Measurements from ENCODE around the gene DOP1A. TPM values are rescaled to one million over a fixed set of nuclear protein-coding genes. Genes with fewer than 3 reads are reported as not detected.

Gene DOP1A
- total RNA-seq, 4 donors from 2014 or later: 44.8 to 118 (median 53.5) TPM

- TF ChIP-seq CTCF (IDR thresholded peaks at IDR 0.05) (no peak), POLR2A (IDR thresholded peaks at IDR 0.05) (no peak)
- no peak overlapping the region for H3K4me3 ChIP-seq
- H3K27me3 ChIP-seq: no peaks in the 10 kb centered on the region
- H3K27ac ChIP-seq: no peak overlapping the region
- WGBS: 83% methylated on average over 6 of the region's 6 CpGs
- H3K4me1 ChIP-seq: no peaks in the 10 kb centered on the region
- no peak for DNase-seq (ENCODE audit: low spot score in 2 of 2)
- no peaks in the 10 kb centered on the region for H3K36me3 ChIP-seq
- no peaks in the 10 kb centered on the region for H3K9me3 ChIP-seq
These were observed 23.2 kb upstream of the DOP1A start for GRCh38 chr6:83044091-83044768.

GRCh38 chr6:83047065-83047754 is 20.3 kb upstream of the DOP1A start:
- Histone ChIP-seq H3K4me3 (no peak overlapping the region), H3K4me1 (no peaks in the 10 kb centered on the region), H3K27ac (no peak overlapping the region), H3K9me3 (no peaks in the 10 kb centered on the region), H3K36me3 (peaks cover under 1% of the 10 kb centered on the region), H3K27me3 (no peaks in the 10 kb centered on the region)
- 94% methylated on average over 7 of the region's 7 CpGs for WGBS
- DNase-seq (ENCODE audit: low spot score in 2 of 2): no peak
- TF ChIP-seq POLR2AphosphoS5 (IDR thresholded peaks at IDR 0.05) (no peak), POLR2A (IDR thresholded peaks at IDR 0.05) (no peak), CTCF (IDR thresholded peaks at IDR 0.05) (no peak), EP300 (IDR thresholded peaks at IDR 0.05) (no peak)

GRCh38 chr6:83051377-83052172 is 15.9 kb upstream of the DOP1A start:
- Histone ChIP-seq H3K36me3 (peaks cover 6% of the 10 kb centered on the region), H3K9me3 (no peaks in the 10 kb centered on the region), H3K27ac (no peak overlapping the region), H3K4me1 (no peaks in the 10 kb centered on the region), H3K27me3 (no peaks in the 10 kb centered on the region), H3K4me3 (no peak overlapping the region)
- DNase-seq (ENCODE audit: low spot score in 2 of 2): no peak
- 41% methylated on average over 5 of the region's 5 CpGs for WGBS
- TF ChIP-seq EP300 (IDR thresholded peaks at IDR 0.05) (no peak), CTCF (IDR thresholded peaks at IDR 0.05) (no peak), POLR2AphosphoS5 (IDR thresholded peaks at IDR 0.05) (no peak), POLR2A (IDR thresholded peaks at IDR 0.05) (no peak)

- WGBS: 86% methylated on average over 3 of the region's 3 CpGs
- DNase-seq (ENCODE audit: low spot score in 2 of 2): no peak
- H3K27ac ChIP-seq: no peak overlapping the region
- TF ChIP-seq POLR2A (IDR thresholded peaks at IDR 0.05): no peak
- no peak for TF ChIP-seq POLR2AphosphoS5 (IDR thresholded peaks at IDR 0.05)
- TF ChIP-seq CTCF (IDR thresholded peaks at IDR 0.05): no peak
- no peak for TF ChIP-seq EP300 (IDR thresholded peaks at IDR 0.05)
- H3K9me3 ChIP-seq: no peaks in the 10 kb centered on the region
- H3K4me3 ChIP-seq: no peak overlapping the region
- peaks cover 6% of the 10 kb centered on the region for H3K36me3 ChIP-seq
- no peaks in the 10 kb centered on the region for H3K27me3 ChIP-seq
- no peaks in the 10 kb centered on the region for H3K4me1 ChIP-seq
These were observed 13.8 kb upstream of the DOP1A start for GRCh38 chr6:83053678-83054077.
